Measurements from ENCODE around the gene CHMP5.

GRCh38 chr9:33290247-33291030 lies 25.6 kb downstream of the CHMP5 start, which contains the start of gene NFX1:
- TF ChIP-seq, protein P1, sequence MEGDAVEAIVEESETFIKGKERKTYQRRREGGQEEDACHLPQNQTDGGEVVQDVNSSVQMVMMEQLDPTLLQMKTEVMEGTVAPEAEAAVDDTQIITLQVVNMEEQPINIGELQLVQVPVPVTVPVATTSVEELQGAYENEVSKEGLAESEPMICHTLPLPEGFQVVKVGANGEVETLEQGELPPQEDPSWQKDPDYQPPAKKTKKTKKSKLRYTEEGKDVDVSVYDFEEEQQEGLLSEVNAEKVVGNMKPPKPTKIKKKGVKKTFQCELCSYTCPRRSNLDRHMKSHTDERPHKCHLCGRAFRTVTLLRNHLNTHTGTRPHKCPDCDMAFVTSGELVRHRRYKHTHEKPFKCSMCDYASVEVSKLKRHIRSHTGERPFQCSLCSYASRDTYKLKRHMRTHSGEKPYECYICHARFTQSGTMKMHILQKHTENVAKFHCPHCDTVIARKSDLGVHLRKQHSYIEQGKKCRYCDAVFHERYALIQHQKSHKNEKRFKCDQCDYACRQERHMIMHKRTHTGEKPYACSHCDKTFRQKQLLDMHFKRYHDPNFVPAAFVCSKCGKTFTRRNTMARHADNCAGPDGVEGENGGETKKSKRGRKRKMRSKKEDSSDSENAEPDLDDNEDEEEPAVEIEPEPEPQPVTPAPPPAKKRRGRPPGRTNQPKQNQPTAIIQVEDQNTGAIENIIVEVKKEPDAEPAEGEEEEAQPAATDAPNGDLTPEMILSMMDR (IDR thresholded peaks at IDR 0.05), result peak in 1 of 6 experiments; percentile 23
- TF ChIP-seq POLR2A (IDR thresholded peaks at IDR 0.05), result peak; percentile 29 to 96

Data from thyroid gland (tissue), 4 donors.